ENCODE results near the gene PRDM12.
"Not testable (repeated sequence)": the region's sequence is repeated elsewhere in the genome, so short reads cannot be mapped to it uniquely, and the experiment has no call there.

PRDM12 gene

DNA sequence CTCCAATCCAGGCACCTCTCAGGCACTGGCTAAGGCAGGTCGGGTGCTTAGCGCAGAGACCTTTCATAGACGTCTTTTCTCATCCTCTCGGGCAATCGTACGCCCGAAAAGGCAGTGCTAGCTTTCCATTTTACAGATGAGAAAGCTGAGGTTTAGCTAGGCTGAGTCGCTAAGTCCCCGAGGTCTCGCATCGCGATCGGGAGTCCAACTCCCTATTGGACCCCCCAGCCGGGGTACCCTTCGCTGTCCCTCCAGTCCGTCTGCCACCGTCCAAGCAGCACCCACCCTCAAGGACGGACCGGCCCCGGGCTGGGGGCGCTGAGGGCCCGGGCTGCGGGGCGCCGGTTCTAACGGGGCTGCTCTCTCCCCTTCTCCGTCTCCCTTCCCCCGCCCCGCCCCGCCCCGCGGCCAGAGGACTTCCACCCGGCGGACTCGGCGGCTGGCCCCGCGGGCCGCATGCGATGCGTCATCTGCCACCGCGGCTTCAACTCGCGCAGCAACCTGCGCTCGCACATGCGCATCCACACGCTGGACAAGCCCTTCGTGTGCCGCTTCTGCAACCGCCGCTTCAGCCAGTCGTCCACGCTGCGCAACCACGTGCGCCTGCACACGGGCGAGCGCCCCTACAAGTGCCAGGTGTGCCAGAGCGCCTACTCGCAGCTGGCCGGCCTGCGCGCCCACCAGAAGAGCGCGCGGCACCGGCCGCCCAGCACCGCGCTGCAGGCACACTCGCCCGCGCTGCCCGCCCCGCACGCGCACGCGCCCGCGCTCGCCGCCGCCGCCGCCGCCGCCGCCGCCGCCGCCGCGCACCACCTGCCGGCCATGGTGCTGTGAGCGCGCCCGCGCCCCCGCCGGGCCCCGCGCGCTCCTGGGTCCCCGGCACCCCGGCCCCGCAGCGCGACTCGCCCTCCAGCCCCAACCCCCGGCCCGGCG is 16.7 kb downstream of the PRDM12 start:
- Histone ChIP-seq H3K27ac (peak overlapping the region in 8 of 11 experiments; percentile 25 to 54 (median 42); a peak in 6 of 22 replicates), H3K4me2 (peak overlapping the region; percentile 93 to 100 (median 100)), H3K4me1 (peaks cover 0 to 13% (median 9%) of the 10 kb centered on the region in 10 experiments; a peak in 15 of 20 replicates), H3K36me3 (no peaks in the 10 kb centered on the region), H3K9ac (peak overlapping the region; percentile 49 to 78 (median 68)), H3K27me3 (peaks cover 4 to 29% (median 17%) of the 10 kb centered on the region in 11 experiments; a peak in 18 of 22 replicates), H3K9me3 (replicated peaks in 1 of 11) (peaks cover 0 to 11% (median 9%) of the 10 kb centered on the region in 11 experiments; a peak in 17 of 22 replicates), H4K20me1 (peaks cover 0 to 13% (median 0%) of the 10 kb centered on the region in 11 experiments; a peak in 1 of 22 replicates), H3K4me3 (peak overlapping the region; percentile 59 to 77 (median 70))
- no peak for TF ChIP-seq Cebpa-rat (IDR thresholded peaks at IDR 0.05)

DNA sequence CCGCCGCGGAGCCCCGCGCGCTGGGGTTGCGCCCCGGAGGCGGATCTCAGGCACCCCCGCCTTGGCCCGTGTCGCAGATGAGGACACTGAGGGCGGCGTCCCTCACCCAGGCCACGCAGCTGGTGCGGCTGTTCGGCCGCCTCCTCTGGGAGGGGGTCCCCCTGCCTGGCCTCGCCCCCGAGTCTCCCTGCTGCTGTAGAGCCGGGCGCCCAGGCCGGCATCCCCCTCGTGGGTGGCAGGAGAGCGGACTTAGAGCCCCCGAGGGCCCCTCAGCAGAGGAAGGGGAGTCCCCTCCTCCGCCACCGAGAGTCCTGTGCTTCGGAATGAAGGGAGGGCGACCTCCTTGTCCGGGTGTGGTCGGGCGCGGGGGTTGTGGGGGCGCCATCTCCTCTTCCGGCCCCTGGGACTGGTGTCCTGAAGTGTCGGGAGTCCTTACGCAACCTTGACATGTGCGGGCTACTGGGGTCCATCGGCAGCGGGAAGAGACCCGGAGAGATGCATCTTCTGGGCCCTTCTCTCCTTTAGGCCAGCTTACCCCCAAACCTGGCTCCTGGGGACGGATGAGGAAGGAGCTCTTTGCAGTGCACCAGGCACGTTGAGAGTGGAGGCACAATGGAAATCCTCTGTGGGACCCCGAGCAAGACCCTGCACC is 17.5 kb downstream of the PRDM12 start:
- Histone ChIP-seq H3K9ac (peak overlapping the region; percentile 49 to 78 (median 68)), H3K4me1 (peaks cover 0 to 13% (median 9%) of the 10 kb centered on the region in 10 experiments; a peak in 15 of 20 replicates), H3K27ac (peak overlapping the region in 9 of 11 experiments; percentile 25 to 54 (median 42); a peak in 10 of 22 replicates), H3K36me3 (no peaks in the 10 kb centered on the region), H3K27me3 (peaks cover 4 to 29% (median 17%) of the 10 kb centered on the region in 11 experiments; a peak in 18 of 22 replicates), H4K20me1 (peaks cover 0 to 13% (median 0%) of the 10 kb centered on the region in 11 experiments; a peak in 1 of 22 replicates), H3K4me2 (peak overlapping the region; percentile 93 to 100 (median 100)), H3K4me3 (peak overlapping the region; percentile 59 to 77 (median 70)), H3K9me3 (replicated peaks in 1 of 11) (peaks cover 0 to 11% (median 9%) of the 10 kb centered on the region in 11 experiments; a peak in 17 of 22 replicates)
- TF ChIP-seq Cebpa-rat (IDR thresholded peaks at IDR 0.05), result no peak

DNA sequence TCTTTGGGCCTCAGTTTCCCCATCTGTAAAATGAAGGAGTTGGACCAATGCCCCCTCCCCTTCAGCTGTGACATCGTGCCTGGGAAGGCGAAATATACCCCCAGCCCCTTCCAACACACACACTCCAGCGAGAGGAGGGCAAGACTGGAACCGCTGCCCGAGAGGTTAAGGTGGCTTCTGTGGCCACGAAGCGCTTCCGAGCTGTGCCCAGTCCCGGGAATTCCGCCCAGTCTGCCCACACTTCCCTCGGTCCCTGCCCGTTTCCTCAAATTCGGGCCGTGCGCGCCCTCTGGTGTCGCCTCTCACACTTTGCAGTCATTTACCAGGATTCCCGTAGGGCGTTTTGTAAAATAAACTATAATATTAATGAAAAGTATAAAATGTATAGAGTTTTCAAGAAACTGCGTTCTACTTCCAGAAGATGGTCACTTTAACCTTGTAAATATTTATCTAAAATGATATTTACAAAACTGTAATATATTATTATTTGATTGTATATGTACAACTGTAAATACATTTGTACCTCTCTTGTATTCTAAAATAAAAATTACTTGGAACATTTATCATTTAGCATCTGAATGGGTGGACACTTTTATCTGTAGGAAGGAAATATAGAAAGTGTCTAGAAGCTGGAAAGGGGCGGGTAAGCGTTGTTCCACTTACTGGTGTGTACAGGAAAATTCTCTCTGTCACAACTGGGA is 18.2 kb downstream of the PRDM12 start:
- Histone ChIP-seq H3K9me3 (replicated peaks in 1 of 11) (peaks cover 0 to 11% (median 9%) of the 10 kb centered on the region in 11 experiments; a peak in 17 of 22 replicates), H3K9ac (peak overlapping the region in 10 of 11 experiments; percentile 49 to 78 (median 68); a peak in 17 of 22 replicates), H3K4me2 (peak overlapping the region; percentile 93 to 100 (median 100)), H3K27ac (peak overlapping the region in 2 of 11 experiments; percentile 39 to 46; a peak in 2 of 22 replicates), H3K4me1 (peaks cover 0 to 13% (median 9%) of the 10 kb centered on the region in 10 experiments; a peak in 15 of 20 replicates), H3K4me3 (peak overlapping the region; percentile 59 to 77 (median 70)), H4K20me1 (peaks cover 0 to 13% (median 0%) of the 10 kb centered on the region in 11 experiments; a peak in 1 of 22 replicates), H3K36me3 (no peaks in the 10 kb centered on the region), H3K27me3 (peaks cover 4 to 29% (median 17%) of the 10 kb centered on the region in 11 experiments; a peak in 18 of 22 replicates)
- no peak for TF ChIP-seq Cebpa-rat (IDR thresholded peaks at IDR 0.05)

DNA sequence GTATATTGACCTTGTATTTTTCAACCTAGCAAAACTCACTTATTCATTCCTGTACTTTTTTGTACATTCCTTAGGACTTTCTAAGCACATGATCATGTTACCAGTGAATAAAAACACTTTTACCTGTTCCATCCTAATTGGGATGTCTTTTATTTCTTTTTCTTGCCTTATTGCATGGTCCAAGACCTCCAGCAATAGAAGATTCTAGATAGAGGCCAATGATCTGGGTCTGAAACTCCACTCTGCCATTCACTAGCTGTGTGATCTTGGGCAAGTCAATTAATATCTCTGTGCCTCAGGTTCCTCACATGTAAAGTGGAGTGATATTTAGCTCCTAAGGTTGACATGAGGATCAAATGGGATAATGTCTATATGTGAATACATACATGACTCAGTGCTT is 20.7 kb downstream of the PRDM12 start:
- Histone ChIP-seq H3K27me3 (peaks cover 4 to 21% (median 15%) of the 10 kb centered on the region in 11 experiments; a peak in 18 of 22 replicates), H3K9me3 (replicated peaks in 1 of 11) (peaks cover 0 to 11% (median 9%) of the 10 kb centered on the region in 11 experiments; a peak in 17 of 22 replicates), H4K20me1 (no peaks in the 10 kb centered on the region), H3K9ac (no peak overlapping the region), H3K4me3 (no peak overlapping the region), H3K27ac (no peak overlapping the region), H3K4me2 (no peak overlapping the region), H3K36me3 (no peaks in the 10 kb centered on the region), H3K4me1 (peaks cover 0 to 13% (median 9%) of the 10 kb centered on the region in 10 experiments; a peak in 15 of 20 replicates)
- TF ChIP-seq Cebpa-rat (IDR thresholded peaks at IDR 0.05), result no peak

DNA sequence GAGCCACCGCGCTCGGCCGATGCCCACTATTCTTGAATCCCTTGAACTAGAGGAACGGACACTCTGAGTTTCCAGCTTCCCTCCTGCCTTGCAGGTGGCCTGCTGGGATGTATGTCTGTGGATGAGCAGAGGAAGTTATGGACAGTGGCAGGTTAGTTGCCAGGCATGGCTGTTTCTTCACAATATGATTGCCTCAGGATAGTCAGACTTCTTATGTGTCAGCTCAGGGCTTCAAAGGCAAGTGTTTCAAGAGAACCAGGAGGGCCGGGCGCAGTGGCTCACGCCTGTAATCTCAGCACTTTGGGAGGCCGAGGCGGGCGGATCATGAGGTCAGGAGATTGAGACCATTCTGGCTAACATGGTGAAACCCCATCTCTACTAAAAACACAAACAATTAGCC is 21.6 kb downstream of the PRDM12 start:
- not testable (repeated sequence) for H3K4me3 ChIP-seq, H3K4me2 ChIP-seq, H3K27ac ChIP-seq, H4K20me1 ChIP-seq, H3K36me3 ChIP-seq, H3K4me1 ChIP-seq, H3K9ac ChIP-seq
- peaks cover under 1 to 14% (median 11%) of the 10 kb centered on the region in 11 experiments; a peak in 18 of 22 replicates for H3K27me3 ChIP-seq
- peaks cover 0 to 11% (median 9%) of the 10 kb centered on the region in 11 experiments; a peak in 17 of 22 replicates for H3K9me3 ChIP-seq (replicated peaks in 1 of 11)

DNA sequence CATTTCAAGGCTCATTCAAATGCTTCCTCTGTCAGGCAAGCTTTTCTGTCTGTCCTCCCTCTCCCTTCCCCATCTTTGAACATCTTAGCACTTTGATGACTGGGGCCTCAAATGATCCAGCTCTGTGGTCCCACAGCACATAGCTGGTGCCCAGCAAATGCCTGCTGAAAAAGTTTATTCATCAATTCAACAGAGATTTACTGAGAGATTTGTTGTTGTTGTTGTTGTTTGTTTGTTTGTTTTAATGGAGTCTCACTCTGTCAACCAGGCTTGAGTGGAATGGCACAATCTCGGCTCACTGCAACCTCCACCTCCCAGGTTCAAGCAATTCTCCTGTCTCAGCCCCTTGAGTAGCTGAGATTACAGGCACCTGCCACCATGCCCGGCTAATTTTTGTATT is 23.2 kb downstream of the PRDM12 start:
- Histone ChIP-seq H3K4me3 (no peak overlapping the region), H3K4me1 (no peaks in the 10 kb centered on the region), H3K9me3 (replicated peaks in 1 of 11) (peaks cover 4 to 16% (median 14%) of the 10 kb centered on the region in 11 experiments; a peak in 20 of 22 replicates), H3K4me2 (no peak overlapping the region), H3K9ac (no peak overlapping the region), H3K36me3 (no peaks in the 10 kb centered on the region), H4K20me1 (no peaks in the 10 kb centered on the region), H3K27me3 (no peaks in the 10 kb centered on the region), H3K27ac (no peak overlapping the region)
- no peak for TF ChIP-seq Cebpa-rat (IDR thresholded peaks at IDR 0.05)

DNA sequence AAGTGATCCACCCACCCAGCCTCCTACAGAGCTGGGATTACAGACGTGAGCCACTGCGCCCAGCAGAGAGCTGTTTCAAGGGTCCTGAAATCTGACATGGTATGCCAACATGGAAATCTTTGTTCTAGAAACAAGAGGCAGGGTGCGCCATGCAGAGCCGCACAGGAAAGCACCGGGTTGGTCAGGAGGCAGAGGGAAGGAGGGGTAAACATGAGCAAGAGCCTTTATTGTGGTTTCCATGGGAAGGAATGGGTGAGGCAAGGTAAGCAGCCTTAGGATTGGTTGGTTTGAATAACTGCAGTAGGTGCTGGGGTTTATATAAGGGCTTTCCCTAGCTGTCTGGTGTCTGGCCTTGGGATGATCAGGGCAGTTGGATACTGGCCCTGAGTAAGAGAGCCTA is 23.7 kb downstream of the PRDM12 start:
- peaks cover 0 to 3% (median 2%) of the 10 kb centered on the region in 10 experiments; a peak in 6 of 20 replicates for H3K4me1 ChIP-seq
- no peak overlapping the region for H3K4me2 ChIP-seq
- H3K27ac ChIP-seq, result no peak overlapping the region
- no peaks in the 10 kb centered on the region for H3K27me3 ChIP-seq
- H3K36me3 ChIP-seq, result no peaks in the 10 kb centered on the region
- H4K20me1 ChIP-seq, result no peaks in the 10 kb centered on the region
- no peak overlapping the region for H3K9ac ChIP-seq
- no peak for TF ChIP-seq Cebpa-rat (IDR thresholded peaks at IDR 0.05)
- H3K9me3 ChIP-seq (replicated peaks in 1 of 11), result peaks cover 4 to 16% (median 14%) of the 10 kb centered on the region in 11 experiments; a peak in 20 of 22 replicates
- no peak overlapping the region for H3K4me3 ChIP-seq

DNA sequence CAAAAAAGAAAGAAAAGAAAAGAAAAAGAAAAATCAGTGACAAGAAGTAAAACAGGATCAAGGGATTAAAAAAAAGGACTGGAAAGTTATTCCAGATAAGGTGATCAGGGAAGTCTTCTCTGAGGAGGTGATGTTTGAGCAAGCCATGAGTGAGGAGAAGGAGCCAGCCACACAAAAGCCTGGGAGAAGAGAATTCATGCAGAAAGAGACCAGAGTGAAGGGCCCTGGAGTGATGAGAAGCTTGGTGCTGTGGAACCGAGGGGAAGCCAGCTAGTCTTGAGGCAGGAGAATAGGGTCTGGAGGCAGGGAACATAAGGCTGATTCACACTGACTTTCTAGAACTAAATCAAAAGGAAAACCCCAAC is 25.2 kb downstream of the PRDM12 start:
- Histone ChIP-seq H3K9ac (no peak overlapping the region), H3K9me3 (replicated peaks in 1 of 11) (peaks cover 4 to 16% (median 14%) of the 10 kb centered on the region in 11 experiments; a peak in 20 of 22 replicates), H3K27ac (no peak overlapping the region), H3K27me3 (no peaks in the 10 kb centered on the region), H4K20me1 (peaks cover 0 to 6% (median under 1%) of the 10 kb centered on the region in 11 experiments; a peak in 8 of 22 replicates), H3K36me3 (no peaks in the 10 kb centered on the region), H3K4me3 (no peak overlapping the region), H3K4me1 (peaks cover 1 to 10% (median 5%) of the 10 kb centered on the region in 10 experiments; a peak in 18 of 20 replicates), H3K4me2 (no peak overlapping the region)
- no peak for TF ChIP-seq Cebpa-rat (IDR thresholded peaks at IDR 0.05)
